Kidney (tissue), 14 donors: ENCODE data around the gene COL8A2. TPM values are rescaled to one million over a fixed set of nuclear protein-coding genes. Genes with fewer than 3 reads are reported as not detected.
A peak's percentile ranks its signal among the peaks of the same experiment; 100 is the strongest.

ENCODE experiments used
- DNase-seq, 5 donors: peaks; one replicate each; pipeline ENCODE4 v3.0.0-alpha.2; 2013 to 2020
- FAIRE-seq: peaks from 2 replicates; lab custom pipeline; 2012; peaks lifted over from hg19 to GRCh38; lab: Jason Lieb, UNC
- H3K27ac ChIP-seq, 2 donors: one replicate each; pipeline ENCODE4 v1.7.0; 2013; ENCODE audit warnings: low read depth in 2 of 2, low read length in 2 of 2, inconsistent platforms in 1 of 2
- H3K27me3 ChIP-seq: one replicate; pipeline ENCODE4 v1.7.1; 2013; ENCODE audit warnings: low read length, inconsistent platforms; ENCODE audit not compliant: control insufficient read depth, insufficient read depth
- H3K36me3 ChIP-seq, 3 donors: one replicate each; pipeline versions ENCODE4 v1.7.0 to v1.7.1; 2013; ENCODE audit warnings: low read length in 3 of 3, control low read depth in 1 of 3, inconsistent platforms in 1 of 3; ENCODE audit not compliant: insufficient read depth in 3 of 3, control insufficient read depth in 2 of 3
- H3K4me1 ChIP-seq, 3 donors: one replicate each; pipeline versions ENCODE4 v1.7.0 to v1.7.1; 2013; ENCODE audit warnings: low read length in 3 of 3, inconsistent platforms in 1 of 3, low read depth in 1 of 3; ENCODE audit not compliant: control insufficient read depth in 2 of 3, insufficient read depth in 2 of 3
- H3K4me3 ChIP-seq, 3 donors: one replicate each; pipeline versions ENCODE4 v1.7.0 to v1.8.1; 2013; ENCODE audit warnings: low read length in 3 of 3, control low read depth in 1 of 3, inconsistent platforms in 1 of 3
- H3K9ac ChIP-seq, 3 donors: one replicate each; pipeline versions ENCODE4 v1.7.0 to v1.7.1; 2013; ENCODE audit warnings: low read length in 3 of 3, control low read depth in 1 of 3, inconsistent platforms in 1 of 3
- H3K9me3 ChIP-seq, 3 donors: one replicate each; pipeline versions ENCODE4 v1.7.0 to v1.7.1; 2013; ENCODE audit warnings: low read length in 3 of 3, control low read depth in 1 of 3, inconsistent platforms in 1 of 3; ENCODE audit not compliant: control insufficient read depth in 2 of 3, insufficient read depth in 1 of 3
- intact Hi-C: fragments of 100-400 bp; cut with DNase I; formaldehyde crosslinking; loops from one replicate; pipeline ENCODE4 v1.11.1; 2022
- polyA plus RNA-seq: library from polyadenylated mRNA; stranded (reverse); fragments of 350-450 nt; fragmentation: Illumina TruSeq; extraction: RNeasy Lipid Tissue Mini Kit (QIAGEN cat#74804); gene quantifications from one replicate; pipeline ENCODE4 v1.2.3, GENCODE V29; 2014; ENCODE audit warnings: low read depth, low replicate concordance; ENCODE audit not compliant: insufficient read depth
- total RNA-seq: library from RNA; stranded (reverse); fragmentation: NEBNext Ultra II Directional; extraction: Animal tissue kit (Norgen Biotek cat#: 25700); gene quantifications from one replicate; pipeline ENCODE4 v1.2.1, GENCODE V29; 2021
- TF ChIP-seq, protein P1 (sequence below): IDR thresholded peaks from 3 replicates; pipeline ENCODE4 v1.5.1; 2012; ENCODE audit warnings: mild to moderate bottlenecking, moderate library complexity, borderline replicate concordance; ENCODE audit not compliant: insufficient read depth; ENCODE audit errors: extremely low read depth
- donor health status: control.
- donor health status: control.
- donor health status: control.
- donor health status: control.
- donor health status: control.
- donor health status: DM: yes; HTN: yes; CAD: no.
- donor health status: Normal renal cell carcinoma (clear cell type).

COL8A2 gene
- total and polyA plus RNA-seq, 2 donors from 2014 or later = 0.90 to 6.4 TPM

DNA sequence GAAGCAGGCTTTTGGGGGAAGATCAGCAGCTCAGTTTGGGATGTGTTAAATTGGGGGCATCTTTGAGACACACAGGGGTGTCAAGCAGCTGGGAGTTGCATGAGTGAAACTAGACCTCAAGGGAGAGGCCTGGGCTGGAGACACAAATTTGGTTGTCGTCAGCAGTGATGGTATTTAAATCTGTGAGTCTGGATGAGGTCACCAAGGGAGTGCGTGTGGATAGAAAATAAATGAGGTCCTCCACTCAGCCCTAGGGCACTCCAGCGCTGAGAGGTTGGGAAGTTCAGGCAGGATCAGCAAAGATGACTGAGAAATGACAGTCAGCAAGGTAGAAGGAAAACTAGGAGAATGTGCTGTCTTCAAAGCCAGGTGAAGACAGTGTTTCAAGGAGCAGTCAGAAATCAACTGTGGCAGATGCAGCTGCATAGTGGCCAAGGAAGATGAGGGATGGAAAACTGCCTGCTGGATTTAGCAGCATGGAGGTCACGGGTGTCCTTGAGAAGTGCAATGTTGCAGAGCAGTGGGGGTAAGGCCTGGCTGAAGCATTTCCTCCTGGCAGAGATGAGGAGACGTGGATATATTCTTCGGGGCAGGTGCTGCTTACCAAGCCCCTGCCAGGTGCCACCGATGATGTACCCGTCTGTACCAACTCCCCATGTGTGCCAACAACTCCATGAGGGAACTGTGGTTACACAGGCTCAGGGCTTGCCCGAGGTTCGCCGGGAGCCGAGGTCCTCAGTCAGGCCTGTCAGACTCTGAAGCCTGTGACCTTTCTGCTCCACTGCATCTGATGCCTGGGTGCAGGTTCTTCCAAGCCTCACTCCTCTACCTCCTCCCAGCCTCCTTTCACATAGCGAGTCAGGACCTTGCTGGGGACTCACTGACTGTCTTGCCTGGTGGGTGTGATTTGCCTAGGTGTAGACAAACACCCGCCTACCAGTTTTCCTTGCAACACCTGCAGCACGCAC is 42.2 kb upstream of the COL8A2 start:
- H3K9me3 ChIP-seq = no peaks in the 10 kb centered on the region
- FAIRE-seq (no peak), DNase-seq (no peak)
- peaks cover 0 to 9% (median 5%) of the 10 kb centered on the region in 3 donors for H3K4me1 ChIP-seq
- no peak overlapping the region for H3K4me3 ChIP-seq
- H3K36me3 ChIP-seq = peaks cover 0 to 10% (median 5%) of the 10 kb centered on the region in 3 donors
- TF ChIP-seq, protein P1, sequence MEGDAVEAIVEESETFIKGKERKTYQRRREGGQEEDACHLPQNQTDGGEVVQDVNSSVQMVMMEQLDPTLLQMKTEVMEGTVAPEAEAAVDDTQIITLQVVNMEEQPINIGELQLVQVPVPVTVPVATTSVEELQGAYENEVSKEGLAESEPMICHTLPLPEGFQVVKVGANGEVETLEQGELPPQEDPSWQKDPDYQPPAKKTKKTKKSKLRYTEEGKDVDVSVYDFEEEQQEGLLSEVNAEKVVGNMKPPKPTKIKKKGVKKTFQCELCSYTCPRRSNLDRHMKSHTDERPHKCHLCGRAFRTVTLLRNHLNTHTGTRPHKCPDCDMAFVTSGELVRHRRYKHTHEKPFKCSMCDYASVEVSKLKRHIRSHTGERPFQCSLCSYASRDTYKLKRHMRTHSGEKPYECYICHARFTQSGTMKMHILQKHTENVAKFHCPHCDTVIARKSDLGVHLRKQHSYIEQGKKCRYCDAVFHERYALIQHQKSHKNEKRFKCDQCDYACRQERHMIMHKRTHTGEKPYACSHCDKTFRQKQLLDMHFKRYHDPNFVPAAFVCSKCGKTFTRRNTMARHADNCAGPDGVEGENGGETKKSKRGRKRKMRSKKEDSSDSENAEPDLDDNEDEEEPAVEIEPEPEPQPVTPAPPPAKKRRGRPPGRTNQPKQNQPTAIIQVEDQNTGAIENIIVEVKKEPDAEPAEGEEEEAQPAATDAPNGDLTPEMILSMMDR = no peak
- no peaks in the 10 kb centered on the region for H3K27me3 ChIP-seq
- intact Hi-C loops = no loop called here
- H3K9ac ChIP-seq = no peak overlapping the region
- peak overlapping the region in 1 of 2 donors; percentile 4 for H3K27ac ChIP-seq

DNA sequence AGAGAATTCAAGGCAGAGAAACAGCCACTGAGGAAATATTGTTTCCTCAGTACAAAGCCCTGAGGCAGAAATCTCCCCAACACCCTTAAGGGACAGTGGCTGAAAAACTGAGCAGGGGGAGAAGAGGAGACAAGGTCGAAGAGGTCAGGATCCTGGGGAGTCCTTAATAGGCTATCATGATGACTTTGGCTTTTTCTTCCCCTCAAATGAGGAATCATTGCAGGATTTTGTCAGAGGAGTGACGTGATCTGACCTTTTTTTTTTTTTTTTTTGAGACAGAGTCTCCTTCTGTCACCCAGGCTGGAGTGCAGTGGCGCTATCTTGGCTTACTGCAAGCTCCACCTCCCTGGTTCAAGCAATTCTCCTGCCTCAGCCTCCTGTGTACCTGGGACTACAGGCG is 41.1 kb upstream of the COL8A2 start:
- Histone ChIP-seq H3K4me3 (no peak overlapping the region), H3K4me1 (peaks cover 0 to 16% (median 14%) of the 10 kb centered on the region in 3 donors), H3K27me3 (no peaks in the 10 kb centered on the region), H3K9ac (no peak overlapping the region), H3K9me3 (no peaks in the 10 kb centered on the region), H3K27ac (no peak overlapping the region), H3K36me3 (peaks cover 0 to 3% (median 0%) of the 10 kb centered on the region in 3 donors)
- no peak for DNase-seq
- intact Hi-C loops = no loop called here
- FAIRE-seq = no peak
- TF ChIP-seq, protein P1 = no peak

DNA sequence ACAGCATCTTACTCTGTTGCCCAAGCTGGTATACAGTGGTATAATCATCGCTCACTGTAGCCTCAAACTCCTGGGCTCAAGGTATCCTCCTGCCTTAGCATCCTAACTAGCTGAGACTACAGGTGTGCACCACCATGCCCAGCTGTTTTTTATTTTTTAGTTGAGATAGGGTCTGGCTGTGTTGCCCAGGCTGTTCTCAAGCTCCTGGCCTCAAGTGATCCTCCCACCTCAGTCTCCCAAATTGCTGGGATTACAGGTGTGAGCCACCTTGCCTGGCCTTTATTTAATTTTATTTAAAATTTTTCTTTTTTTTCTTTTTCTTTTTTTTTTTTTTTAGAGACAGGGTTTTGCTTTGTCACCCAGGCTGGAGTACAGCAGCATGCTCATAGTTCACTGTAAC is 40.1 kb upstream of the COL8A2 start:
- no peaks in the 10 kb centered on the region for H3K27me3 ChIP-seq
- intact Hi-C loops = no loop called here
- no peak overlapping the region for H3K9ac ChIP-seq
- H3K9me3 ChIP-seq = no peaks in the 10 kb centered on the region
- TF ChIP-seq, protein P1 = no peak
- no peak overlapping the region for H3K4me3 ChIP-seq
- FAIRE-seq = no peak
- DNase-seq = no peak
- peaks cover 0 to 21% (median 19%) of the 10 kb centered on the region in 3 donors for H3K4me1 ChIP-seq
- no peak overlapping the region for H3K27ac ChIP-seq
- peaks cover 0 to 2% (median 0%) of the 10 kb centered on the region in 3 donors for H3K36me3 ChIP-seq
